ENCODE data around the gene CSTB. TPM values are rescaled to one million over a fixed set of nuclear protein-coding genes. Genes with fewer than 3 reads are reported as not detected.

Gene CSTB
- total RNA-seq, 1 donor from 2014 or later = 42.6 TPM

- no peak for TF ChIP-seq CTCF (IDR thresholded peaks at IDR 0.05; ENCODE audit: unreplicated experiment)
- Mint-ChIP-seq H3K4me3 (ENCODE audit: low read depth) (no peak overlapping the region), H3K27ac (no peak overlapping the region), H3K36me3 (ENCODE audit: insufficient read depth) (no peaks in the 10 kb centered on the region), H3K9me3 (ENCODE audit: low read depth) (no peaks in the 10 kb centered on the region), H3K4me1 (ENCODE audit: low read depth) (peaks cover 6% of the 10 kb centered on the region), H3K27me3 (peaks cover 5% of the 10 kb centered on the region)
- DNase-seq (ENCODE audit: low spot score, unreplicated experiment) = no peak
These were observed 36.2 kb upstream of the CSTB start for GRCh38 chr21:43812139-43812821.

- H3K4me1 Mint-ChIP-seq (ENCODE audit: low read depth) = peaks cover 6% of the 10 kb centered on the region
- H3K9me3 Mint-ChIP-seq (ENCODE audit: low read depth) = no peaks in the 10 kb centered on the region
- H3K36me3 Mint-ChIP-seq (ENCODE audit: insufficient read depth) = no peaks in the 10 kb centered on the region
- H3K27ac Mint-ChIP-seq = no peak overlapping the region
- no peak for TF ChIP-seq CTCF (IDR thresholded peaks at IDR 0.05; ENCODE audit: unreplicated experiment)
- H3K27me3 Mint-ChIP-seq = peaks cover 5% of the 10 kb centered on the region
- DNase-seq (ENCODE audit: low spot score, unreplicated experiment) = no peak
- H3K4me3 Mint-ChIP-seq (ENCODE audit: low read depth) = no peak overlapping the region
These were observed 35.4 kb upstream of the CSTB start for GRCh38 chr21:43811262-43812105.

DNA sequence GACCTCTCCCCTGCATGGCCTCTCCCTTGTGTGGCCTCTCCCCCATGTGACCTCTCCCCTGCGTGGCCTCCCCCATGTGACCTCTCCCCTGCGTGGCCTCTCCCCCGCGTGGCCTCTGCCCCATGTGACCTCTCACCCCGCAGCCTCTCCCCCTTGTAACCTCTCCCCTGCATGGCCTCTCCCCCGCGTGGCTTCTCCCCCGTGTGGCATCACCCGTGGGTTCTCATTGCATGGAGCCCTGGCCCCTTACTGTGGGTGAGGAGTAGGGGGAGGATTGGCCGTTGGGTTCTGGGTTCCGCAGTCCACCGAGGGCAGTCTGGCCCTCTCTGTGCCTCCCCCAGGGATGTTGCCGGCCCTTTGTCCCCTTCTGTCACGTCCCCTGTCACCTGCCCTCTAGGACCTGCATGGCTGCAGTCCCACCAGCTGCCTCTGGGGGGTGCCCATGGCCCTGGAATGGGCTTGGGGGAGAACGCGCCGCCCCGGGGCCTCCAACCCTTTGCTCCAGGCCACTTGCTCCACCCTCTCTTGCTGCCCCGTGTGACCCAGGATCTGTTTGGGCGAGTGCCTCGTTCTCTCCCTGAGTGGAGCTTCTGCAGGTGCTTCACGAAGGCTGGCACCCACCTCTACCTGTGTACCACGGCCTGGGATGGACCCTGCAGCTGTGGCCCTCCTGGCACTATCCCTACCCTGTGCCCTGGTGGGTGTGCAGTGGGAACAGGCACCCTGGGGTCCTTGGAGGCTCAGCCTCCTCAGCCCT is 34.6 kb upstream of the CSTB start:
- H3K9me3 Mint-ChIP-seq (ENCODE audit: low read depth) = no peaks in the 10 kb centered on the region
- H3K27ac Mint-ChIP-seq = no peak overlapping the region
- peak; percentile 92 for TF ChIP-seq CTCF (IDR thresholded peaks at IDR 0.05; ENCODE audit: unreplicated experiment)
- peaks cover 6% of the 10 kb centered on the region for H3K4me1 Mint-ChIP-seq (ENCODE audit: low read depth)
- peaks cover 5% of the 10 kb centered on the region for H3K27me3 Mint-ChIP-seq
- peaks cover under 1% of the 10 kb centered on the region for H3K36me3 Mint-ChIP-seq (ENCODE audit: insufficient read depth)
- DNase-seq (ENCODE audit: low spot score, unreplicated experiment) = peak; percentile 97
- H3K4me3 Mint-ChIP-seq (ENCODE audit: low read depth) = no peak overlapping the region

DNA sequence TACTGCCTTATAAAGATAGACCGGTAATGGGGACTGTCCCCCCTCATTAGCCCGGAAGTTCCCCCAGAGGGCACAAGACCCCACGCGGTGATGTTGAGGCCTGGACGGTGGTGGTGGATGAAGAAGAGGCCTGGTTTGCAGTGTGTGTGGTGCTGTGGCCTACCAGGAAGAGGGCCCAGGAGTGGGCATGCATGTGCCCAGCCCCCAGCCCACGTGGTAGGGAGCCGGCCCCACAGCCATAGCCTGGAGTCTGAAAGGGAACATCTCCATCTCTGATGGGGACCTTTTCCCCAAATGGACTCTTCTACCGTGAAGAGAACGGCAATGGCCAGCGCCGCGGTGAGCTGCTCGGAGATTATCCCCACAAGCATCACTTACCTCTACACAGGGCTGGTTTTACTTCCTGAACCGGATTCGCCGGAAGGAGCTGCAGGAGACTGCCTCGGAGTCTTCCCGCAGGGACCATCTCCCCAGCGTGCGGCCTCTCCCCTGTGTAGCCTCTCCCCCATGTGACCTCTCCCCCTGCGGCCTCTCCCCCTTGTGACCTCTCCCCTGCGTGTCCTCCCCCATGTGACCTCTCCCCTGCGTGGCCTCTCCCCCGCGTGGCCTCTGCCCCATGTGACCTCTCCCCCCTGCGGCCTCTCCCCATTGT is 33.9 kb upstream of the CSTB start:
- Mint-ChIP-seq H3K27ac (no peak overlapping the region), H3K27me3 (peaks cover 5% of the 10 kb centered on the region), H3K4me1 (ENCODE audit: low read depth) (peaks cover 6% of the 10 kb centered on the region), H3K4me3 (ENCODE audit: low read depth) (no peak overlapping the region), H3K9me3 (ENCODE audit: low read depth) (no peaks in the 10 kb centered on the region), H3K36me3 (ENCODE audit: insufficient read depth) (peaks cover 2% of the 10 kb centered on the region)
- no peak for TF ChIP-seq CTCF (IDR thresholded peaks at IDR 0.05; ENCODE audit: unreplicated experiment)
- no peak for DNase-seq (ENCODE audit: low spot score, unreplicated experiment)
